OCI-LY3 (cell line): ENCODE data around the gene POLD4.

ENCODE experiments used
- CTCF ChIP-seq: fragments of 200-600, 300-600 bp; sonication (generic); IDR thresholded peaks from 2 replicates; pipeline ENCODE4 v1.5.1; 2014; ENCODE audit warnings: antibody characterized with exemption, low read length, low read depth
- EZH2phosphoT487 ChIP-seq: fragments of 200-600 bp; shearing (Covaris generic); IDR thresholded peaks from 2 replicates; pipeline ENCODE4 v1.6.1; 2018; ENCODE audit warnings: antibody characterized with exemption, mixed run types, low read depth

GRCh38 chr11:67364169-67364568 is 10.8 kb upstream of the POLD4 start:
- no peak for TF ChIP-seq CTCF
- TF ChIP-seq EZH2phosphoT487 = no peak
